Measurements from ENCODE around the gene RASGEF1B. TPM values are rescaled to one million over a fixed set of nuclear protein-coding genes. Genes with fewer than 3 reads are reported as not detected.

The RASGEF1B gene
- total RNA-seq, 1 donor from 2014 or later = 43.7 TPM

DNA sequence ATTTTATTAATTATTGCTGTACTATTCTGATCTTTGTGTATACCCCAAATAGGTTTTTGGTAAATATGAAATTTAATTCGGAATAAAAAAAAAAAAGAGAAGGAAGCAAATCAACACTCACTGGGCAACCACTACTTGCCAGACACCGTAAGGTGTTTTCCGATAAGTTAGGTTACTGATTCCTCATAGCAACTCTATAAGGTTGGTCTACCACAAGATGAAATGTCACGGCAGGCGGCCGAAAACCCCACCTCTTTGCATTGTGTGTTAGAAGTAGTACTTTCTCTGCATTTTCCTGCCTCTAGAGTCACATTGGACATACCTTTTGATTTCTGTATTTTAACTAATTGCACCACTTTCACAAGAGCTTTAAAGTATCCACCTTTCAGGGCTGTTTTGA is 44.5 kb upstream of the RASGEF1B start:
- Mint-ChIP-seq H3K4me1 (peaks cover 53% of the 10 kb centered on the region), H3K36me3 (ENCODE audit: low read depth) (no peaks in the 10 kb centered on the region), H3K27me3 (no peaks in the 10 kb centered on the region), H3K27ac (peak overlapping the region; percentile 59), H3K9me3 (no peaks in the 10 kb centered on the region), H3K4me3 (no peak overlapping the region)
- DNase-seq = no peak
- TF ChIP-seq, protein P1, sequence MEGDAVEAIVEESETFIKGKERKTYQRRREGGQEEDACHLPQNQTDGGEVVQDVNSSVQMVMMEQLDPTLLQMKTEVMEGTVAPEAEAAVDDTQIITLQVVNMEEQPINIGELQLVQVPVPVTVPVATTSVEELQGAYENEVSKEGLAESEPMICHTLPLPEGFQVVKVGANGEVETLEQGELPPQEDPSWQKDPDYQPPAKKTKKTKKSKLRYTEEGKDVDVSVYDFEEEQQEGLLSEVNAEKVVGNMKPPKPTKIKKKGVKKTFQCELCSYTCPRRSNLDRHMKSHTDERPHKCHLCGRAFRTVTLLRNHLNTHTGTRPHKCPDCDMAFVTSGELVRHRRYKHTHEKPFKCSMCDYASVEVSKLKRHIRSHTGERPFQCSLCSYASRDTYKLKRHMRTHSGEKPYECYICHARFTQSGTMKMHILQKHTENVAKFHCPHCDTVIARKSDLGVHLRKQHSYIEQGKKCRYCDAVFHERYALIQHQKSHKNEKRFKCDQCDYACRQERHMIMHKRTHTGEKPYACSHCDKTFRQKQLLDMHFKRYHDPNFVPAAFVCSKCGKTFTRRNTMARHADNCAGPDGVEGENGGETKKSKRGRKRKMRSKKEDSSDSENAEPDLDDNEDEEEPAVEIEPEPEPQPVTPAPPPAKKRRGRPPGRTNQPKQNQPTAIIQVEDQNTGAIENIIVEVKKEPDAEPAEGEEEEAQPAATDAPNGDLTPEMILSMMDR (IDR thresholded peaks at IDR 0.05) = no peak
- intact Hi-C loops (cut with micrococcal nuclease) = loop anchor here (1.0 kb wide), 1 partner anchor 9 kb away; no protein-coding TSS in a partner anchor
- ChIA-PET POLR2A (interaction anchor here (0.9 kb wide), 1 partner anchor 44 kb away, joined by 3 read pairs; the partner anchor contains the start of gene RASGEF1B), CTCF (interaction anchor here (1.9 kb wide), 1 partner anchor 44 kb away, joined by 5 read pairs; the partner anchor contains the start of gene RASGEF1B)
- peak; percentile 47 for ATAC-seq (ENCODE audit: low read depth)

GRCh38 chr4:81512757-81513501 is 41.2 kb upstream of the RASGEF1B start:
- Mint-ChIP-seq H3K27ac (peak overlapping the region; percentile 84), H3K36me3 (ENCODE audit: low read depth) (no peaks in the 10 kb centered on the region), H3K27me3 (no peaks in the 10 kb centered on the region), H3K4me1 (peaks cover 73% of the 10 kb centered on the region), H3K4me3 (peak overlapping the region; percentile 60), H3K9me3 (no peaks in the 10 kb centered on the region)
- DNase-seq (no peak), ATAC-seq (ENCODE audit: low read depth) (peak; percentile 65)
- POLR2A ChIA-PET = interaction anchor here (0.7 to 1.8 kb wide), 8 partner anchors 10 to 105 kb away, joined by 3 to 20 read pairs (median 4); partner anchors contain the start of gene RASGEF1B
- TF ChIP-seq, protein P1 (IDR thresholded peaks at IDR 0.05) = no peak
- CTCF ChIA-PET = interaction anchor here (0.9 to 1.3 kb wide), 3 partner anchors 17 to 175 kb away, joined by 3 to 5 read pairs (median 3); no protein-coding TSS in a partner anchor
- intact Hi-C loops (cut with micrococcal nuclease) = loop anchor here (1.0 to 2.0 kb wide), 3 partner anchors 8 to 49 kb away; no protein-coding TSS in a partner anchor

DNA sequence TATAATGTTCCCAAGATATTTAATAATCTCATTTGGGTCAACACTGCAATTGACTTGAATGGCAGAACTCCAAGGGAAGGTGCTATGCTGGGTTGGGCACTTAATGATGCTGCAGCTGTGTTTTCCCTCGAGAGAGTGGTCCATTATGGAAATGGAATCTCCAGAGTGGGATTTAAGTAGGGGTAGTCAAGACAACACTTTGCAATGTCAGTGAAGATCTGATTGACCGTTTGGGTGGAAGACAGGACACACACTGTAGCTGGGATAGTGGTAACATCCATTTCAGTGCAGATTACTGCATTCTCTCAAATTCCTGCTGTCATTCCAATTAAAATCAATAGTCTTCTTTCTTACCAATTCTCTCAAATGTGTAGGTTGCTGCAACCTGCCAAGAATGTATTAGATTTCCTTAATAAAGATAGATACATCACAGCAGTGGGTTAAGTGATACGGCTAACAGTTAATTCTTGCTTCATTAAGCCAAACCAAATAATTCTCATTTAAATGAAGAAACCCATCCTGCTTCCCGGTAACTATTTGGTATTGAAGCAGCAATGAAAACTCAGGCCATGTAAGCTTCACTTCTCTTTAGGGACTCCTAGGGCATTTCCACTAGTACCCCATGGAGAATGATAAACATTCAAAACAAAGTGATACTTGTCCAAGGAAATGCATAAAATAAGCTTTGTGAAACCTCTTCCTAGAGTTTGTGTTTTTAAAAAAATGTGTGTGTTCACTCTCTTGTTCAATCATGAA is 40.5 kb upstream of the RASGEF1B start:
- intact Hi-C loops (cut with micrococcal nuclease) = loop anchor here (2.0 kb wide), 1 partner anchor 39 kb away; no protein-coding TSS in a partner anchor
- no peaks in the 10 kb centered on the region for H3K27me3 Mint-ChIP-seq
- H3K4me1 Mint-ChIP-seq = peaks cover 80% of the 10 kb centered on the region
- H3K9me3 Mint-ChIP-seq = no peaks in the 10 kb centered on the region
- H3K36me3 Mint-ChIP-seq (ENCODE audit: low read depth) = no peaks in the 10 kb centered on the region
- no peak for ATAC-seq (ENCODE audit: low read depth)
- CTCF ChIA-PET = interaction anchor here (0.9 to 1.3 kb wide), 3 partner anchors 16 to 176 kb away, joined by 3 to 5 read pairs (median 3); no protein-coding TSS in a partner anchor
- DNase-seq = no peak
- POLR2A ChIA-PET = interaction anchor here (0.7 to 1.8 kb wide), 4 partner anchors 40 to 105 kb away, joined by 3 to 20 read pairs (median 5); partner anchors contain the start of gene RASGEF1B
- TF ChIP-seq, protein P1 (IDR thresholded peaks at IDR 0.05) = no peak
- H3K4me3 Mint-ChIP-seq = no peak overlapping the region
- H3K27ac Mint-ChIP-seq = peak overlapping the region; percentile 84

- intact Hi-C loops (cut with micrococcal nuclease) = no loop called here
- Mint-ChIP-seq H3K4me3 (no peak overlapping the region), H3K27ac (no peak overlapping the region), H3K4me1 (peaks cover 86% of the 10 kb centered on the region), H3K9me3 (no peaks in the 10 kb centered on the region), H3K27me3 (no peaks in the 10 kb centered on the region), H3K36me3 (ENCODE audit: low read depth) (no peaks in the 10 kb centered on the region)
- DNase-seq (no peak), ATAC-seq (ENCODE audit: low read depth) (no peak)
- ChIA-PET POLR2A (interaction anchor here (0.6 to 2.7 kb wide), 5 partner anchors 9 to 40 kb away, joined by 3 to 14 read pairs (median 5); partner anchors contain the start of gene RASGEF1B), CTCF (interaction anchor here (0.6 to 1.0 kb wide), 2 partner anchors 39 to 40 kb away, joined by 3 read pairs; partner anchors contain the start of gene RASGEF1B)
- TF ChIP-seq, protein P1 (IDR thresholded peaks at IDR 0.05) = no peak
Observed at GRCh38 chr4:81510643-81511178, 39.0 kb upstream of the RASGEF1B start.
